HepG2 (cell line): ENCODE measurements around the gene SERPINF2.

ENCODE experiments used
- EEA1 ChIP-seq: sonication (generic); formaldehyde crosslinking; IDR thresholded peaks from 2 replicates; pipeline ENCODE4 v1.5.1; 2020; ENCODE audit warnings: mild to moderate bottlenecking, missing genetic modification reagents, borderline replicate concordance
- HOXA3 ChIP-seq: sonication (generic); formaldehyde crosslinking; IDR thresholded peaks from 2 replicates; pipeline ENCODE4 v1.5.0; 2020; ENCODE audit warnings: missing genetic modification reagents
- KLF16 ChIP-seq, 2 experiments: sonication (generic) in 1 of 2; formaldehyde crosslinking in 1 of 2; IDR thresholded peaks; 2 replicates each; pipeline versions ENCODE4 v1.6.1 to v1.8.0; 2016 to 2023; ENCODE audit warnings: missing genetic modification reagents in 2 of 2, missing compliant biosample characterization in 1 of 2
- STAG1 ChIP-seq: sonication (generic); formaldehyde crosslinking; IDR thresholded peaks from 2 replicates; pipeline ENCODE4 v1.4.0; 2020; ENCODE audit warnings: missing genetic modification reagents
- SUZ12 ChIP-seq: fragments of 150-350 bp; IDR thresholded peaks from 2 replicates; pipeline ENCODE4 v1.6.1; 2014; ENCODE audit warnings: low read depth, low read length
- TF ChIP-seq, protein P1 (sequence below): sonication (generic); formaldehyde crosslinking; IDR thresholded peaks from 2 replicates; pipeline ENCODE4 v1.5.0; 2020; ENCODE audit warnings: mild to moderate bottlenecking, missing genetic modification reagents, moderate library complexity
- TF ChIP-seq, protein P2 (sequence below): sonication (generic); formaldehyde crosslinking; IDR thresholded peaks from 2 replicates; pipeline ENCODE4 v1.9.0; 2022; ENCODE audit warnings: missing genetic modification reagents, mild to moderate bottlenecking, borderline replicate concordance
- TF ChIP-seq, protein P3 (sequence below): sonication (generic); formaldehyde crosslinking; IDR thresholded peaks from 2 replicates; pipeline ENCODE4 v1.4.0; 2020; ENCODE audit warnings: missing genetic modification reagents
- TF ChIP-seq, protein P4 (sequence below): sonication (generic); formaldehyde crosslinking; IDR thresholded peaks from 2 replicates; pipeline ENCODE4 v1.4.0; 2020; ENCODE audit warnings: missing genetic modification reagents
- TF ChIP-seq, protein P5 (sequence below): sonication (generic); formaldehyde crosslinking; IDR thresholded peaks from 2 replicates; pipeline ENCODE4 v1.5.1; 2020; ENCODE audit warnings: mild to moderate bottlenecking, missing genetic modification reagents, borderline replicate concordance

DNA sequence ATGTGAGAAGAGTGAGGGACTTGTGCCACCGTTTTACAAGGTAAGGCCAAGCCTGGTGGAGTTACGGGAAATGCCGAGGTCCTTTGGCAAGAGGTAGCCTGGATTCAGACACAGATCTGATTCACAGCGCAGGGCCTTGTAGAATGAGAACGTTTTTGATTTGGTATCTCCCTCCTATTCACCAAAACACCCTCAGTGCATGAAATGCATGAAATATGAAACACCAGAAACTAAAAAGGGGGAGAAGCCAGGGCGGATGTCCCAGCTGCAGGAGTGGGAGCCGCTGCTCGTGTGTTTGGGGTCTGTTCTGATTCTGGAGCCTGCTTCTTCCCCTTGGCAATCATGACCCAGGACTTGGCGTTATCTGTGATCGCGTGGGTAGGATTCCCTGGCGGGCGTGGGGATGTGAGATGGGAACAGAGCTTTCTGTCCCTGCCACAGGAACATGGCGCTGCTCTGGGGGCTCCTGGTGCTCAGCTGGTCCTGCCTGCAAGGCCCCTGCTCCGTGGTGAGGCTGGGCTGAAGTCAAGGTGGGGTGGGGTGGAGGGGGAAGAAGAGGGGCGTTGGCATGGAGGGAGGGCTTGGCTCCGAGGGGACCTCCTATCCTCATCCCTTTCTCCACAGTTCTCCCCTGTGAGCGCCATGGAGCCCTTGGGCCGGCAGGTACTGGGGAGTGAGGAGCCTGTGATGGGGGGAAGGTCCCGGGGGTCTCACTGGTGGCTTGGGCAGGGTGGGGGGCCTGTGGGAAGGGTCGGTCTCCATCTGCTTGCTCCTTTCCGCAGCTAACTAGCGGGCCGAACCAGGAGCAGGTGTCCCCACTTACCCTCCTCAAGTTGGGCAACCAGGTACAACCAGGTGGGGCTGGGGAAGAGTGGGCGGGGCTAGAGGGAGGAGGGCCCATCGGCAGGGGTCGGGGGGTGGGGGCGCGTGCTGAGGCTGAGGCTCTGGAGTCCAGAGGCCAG lies 2.2 kb downstream of the SERPINF2 start:
- TF ChIP-seq KLF16 (CRISPR knock-in tag; IDR thresholded peaks at IDR 0.05) (no peak), SUZ12 (no peak), HOXA3 (CRISPR knock-in tag) (no peak), EEA1 (CRISPR knock-in tag) (no peak), STAG1 (CRISPR knock-in tag) (no peak)
- TF ChIP-seq, protein P1, sequence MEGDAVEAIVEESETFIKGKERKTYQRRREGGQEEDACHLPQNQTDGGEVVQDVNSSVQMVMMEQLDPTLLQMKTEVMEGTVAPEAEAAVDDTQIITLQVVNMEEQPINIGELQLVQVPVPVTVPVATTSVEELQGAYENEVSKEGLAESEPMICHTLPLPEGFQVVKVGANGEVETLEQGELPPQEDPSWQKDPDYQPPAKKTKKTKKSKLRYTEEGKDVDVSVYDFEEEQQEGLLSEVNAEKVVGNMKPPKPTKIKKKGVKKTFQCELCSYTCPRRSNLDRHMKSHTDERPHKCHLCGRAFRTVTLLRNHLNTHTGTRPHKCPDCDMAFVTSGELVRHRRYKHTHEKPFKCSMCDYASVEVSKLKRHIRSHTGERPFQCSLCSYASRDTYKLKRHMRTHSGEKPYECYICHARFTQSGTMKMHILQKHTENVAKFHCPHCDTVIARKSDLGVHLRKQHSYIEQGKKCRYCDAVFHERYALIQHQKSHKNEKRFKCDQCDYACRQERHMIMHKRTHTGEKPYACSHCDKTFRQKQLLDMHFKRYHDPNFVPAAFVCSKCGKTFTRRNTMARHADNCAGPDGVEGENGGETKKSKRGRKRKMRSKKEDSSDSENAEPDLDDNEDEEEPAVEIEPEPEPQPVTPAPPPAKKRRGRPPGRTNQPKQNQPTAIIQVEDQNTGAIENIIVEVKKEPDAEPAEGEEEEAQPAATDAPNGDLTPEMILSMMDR: no peak
- TF ChIP-seq, protein P2, sequence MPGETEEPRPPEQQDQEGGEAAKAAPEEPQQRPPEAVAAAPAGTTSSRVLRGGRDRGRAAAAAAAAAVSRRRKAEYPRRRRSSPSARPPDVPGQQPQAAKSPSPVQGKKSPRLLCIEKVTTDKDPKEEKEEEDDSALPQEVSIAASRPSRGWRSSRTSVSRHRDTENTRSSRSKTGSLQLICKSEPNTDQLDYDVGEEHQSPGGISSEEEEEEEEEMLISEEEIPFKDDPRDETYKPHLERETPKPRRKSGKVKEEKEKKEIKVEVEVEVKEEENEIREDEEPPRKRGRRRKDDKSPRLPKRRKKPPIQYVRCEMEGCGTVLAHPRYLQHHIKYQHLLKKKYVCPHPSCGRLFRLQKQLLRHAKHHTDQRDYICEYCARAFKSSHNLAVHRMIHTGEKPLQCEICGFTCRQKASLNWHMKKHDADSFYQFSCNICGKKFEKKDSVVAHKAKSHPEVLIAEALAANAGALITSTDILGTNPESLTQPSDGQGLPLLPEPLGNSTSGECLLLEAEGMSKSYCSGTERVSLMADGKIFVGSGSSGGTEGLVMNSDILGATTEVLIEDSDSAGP (CRISPR knock-in tag): no peak
- TF ChIP-seq, protein P3, sequence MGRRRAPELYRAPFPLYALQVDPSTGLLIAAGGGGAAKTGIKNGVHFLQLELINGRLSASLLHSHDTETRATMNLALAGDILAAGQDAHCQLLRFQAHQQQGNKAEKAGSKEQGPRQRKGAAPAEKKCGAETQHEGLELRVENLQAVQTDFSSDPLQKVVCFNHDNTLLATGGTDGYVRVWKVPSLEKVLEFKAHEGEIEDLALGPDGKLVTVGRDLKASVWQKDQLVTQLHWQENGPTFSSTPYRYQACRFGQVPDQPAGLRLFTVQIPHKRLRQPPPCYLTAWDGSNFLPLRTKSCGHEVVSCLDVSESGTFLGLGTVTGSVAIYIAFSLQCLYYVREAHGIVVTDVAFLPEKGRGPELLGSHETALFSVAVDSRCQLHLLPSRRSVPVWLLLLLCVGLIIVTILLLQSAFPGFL (CRISPR knock-in tag): no peak
- TF ChIP-seq, protein P4, sequence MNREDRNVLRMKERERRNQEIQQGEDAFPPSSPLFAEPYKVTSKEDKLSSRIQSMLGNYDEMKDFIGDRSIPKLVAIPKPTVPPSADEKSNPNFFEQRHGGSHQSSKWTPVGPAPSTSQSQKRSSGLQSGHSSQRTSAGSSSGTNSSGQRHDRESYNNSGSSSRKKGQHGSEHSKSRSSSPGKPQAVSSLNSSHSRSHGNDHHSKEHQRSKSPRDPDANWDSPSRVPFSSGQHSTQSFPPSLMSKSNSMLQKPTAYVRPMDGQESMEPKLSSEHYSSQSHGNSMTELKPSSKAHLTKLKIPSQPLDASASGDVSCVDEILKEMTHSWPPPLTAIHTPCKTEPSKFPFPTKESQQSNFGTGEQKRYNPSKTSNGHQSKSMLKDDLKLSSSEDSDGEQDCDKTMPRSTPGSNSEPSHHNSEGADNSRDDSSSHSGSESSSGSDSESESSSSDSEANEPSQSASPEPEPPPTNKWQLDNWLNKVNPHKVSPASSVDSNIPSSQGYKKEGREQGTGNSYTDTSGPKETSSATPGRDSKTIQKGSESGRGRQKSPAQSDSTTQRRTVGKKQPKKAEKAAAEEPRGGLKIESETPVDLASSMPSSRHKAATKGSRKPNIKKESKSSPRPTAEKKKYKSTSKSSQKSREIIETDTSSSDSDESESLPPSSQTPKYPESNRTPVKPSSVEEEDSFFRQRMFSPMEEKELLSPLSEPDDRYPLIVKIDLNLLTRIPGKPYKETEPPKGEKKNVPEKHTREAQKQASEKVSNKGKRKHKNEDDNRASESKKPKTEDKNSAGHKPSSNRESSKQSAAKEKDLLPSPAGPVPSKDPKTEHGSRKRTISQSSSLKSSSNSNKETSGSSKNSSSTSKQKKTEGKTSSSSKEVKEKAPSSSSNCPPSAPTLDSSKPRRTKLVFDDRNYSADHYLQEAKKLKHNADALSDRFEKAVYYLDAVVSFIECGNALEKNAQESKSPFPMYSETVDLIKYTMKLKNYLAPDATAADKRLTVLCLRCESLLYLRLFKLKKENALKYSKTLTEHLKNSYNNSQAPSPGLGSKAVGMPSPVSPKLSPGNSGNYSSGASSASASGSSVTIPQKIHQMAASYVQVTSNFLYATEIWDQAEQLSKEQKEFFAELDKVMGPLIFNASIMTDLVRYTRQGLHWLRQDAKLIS: no peak
- TF ChIP-seq, protein P5, sequence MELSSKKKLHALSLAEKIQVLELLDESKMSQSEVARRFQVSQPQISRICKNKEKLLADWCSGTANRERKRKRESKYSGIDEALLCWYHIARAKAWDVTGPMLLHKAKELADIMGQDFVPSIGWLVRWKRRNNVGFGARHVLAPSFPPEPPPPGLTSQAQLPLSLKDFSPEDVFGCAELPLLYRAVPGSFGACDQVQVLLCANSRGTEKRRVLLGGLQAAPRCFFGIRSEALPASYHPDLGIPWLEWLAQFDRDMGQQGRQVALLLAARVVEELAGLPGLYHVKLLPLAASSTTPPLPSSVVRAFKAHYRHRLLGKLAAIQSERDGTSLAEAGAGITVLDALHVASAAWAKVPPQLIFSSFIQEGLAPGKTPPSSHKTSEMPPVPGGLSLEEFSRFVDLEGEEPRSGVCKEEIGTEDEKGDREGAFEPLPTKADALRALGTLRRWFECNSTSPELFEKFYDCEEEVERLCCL: no peak
